Forelimb muscle (tissue), 1 donor: ENCODE measurements around the gene ZIC5. TPM values are rescaled to one million over a fixed set of nuclear protein-coding genes. Genes with fewer than 3 reads are reported as not detected.
"Not testable (repeated sequence)": the region's sequence is repeated elsewhere in the genome, so short reads cannot be mapped to it uniquely, and the experiment has no call there.

Experiments
- DNase-seq: peaks from one replicate; pipeline ENCODE4 v3.0.0-alpha.2; 2013; ENCODE audit warnings: low read depth
- polyA plus RNA-seq: library from polyadenylated mRNA; unstranded; fragments of 120-200 nt; gene quantifications from one replicate; pipeline ENCODE4 v1.2.1, GENCODE V29; 2013; ENCODE audit not compliant: insufficient read length

Gene ZIC5
- polyA plus RNA-seq, 1 donor: not detected

DNA sequence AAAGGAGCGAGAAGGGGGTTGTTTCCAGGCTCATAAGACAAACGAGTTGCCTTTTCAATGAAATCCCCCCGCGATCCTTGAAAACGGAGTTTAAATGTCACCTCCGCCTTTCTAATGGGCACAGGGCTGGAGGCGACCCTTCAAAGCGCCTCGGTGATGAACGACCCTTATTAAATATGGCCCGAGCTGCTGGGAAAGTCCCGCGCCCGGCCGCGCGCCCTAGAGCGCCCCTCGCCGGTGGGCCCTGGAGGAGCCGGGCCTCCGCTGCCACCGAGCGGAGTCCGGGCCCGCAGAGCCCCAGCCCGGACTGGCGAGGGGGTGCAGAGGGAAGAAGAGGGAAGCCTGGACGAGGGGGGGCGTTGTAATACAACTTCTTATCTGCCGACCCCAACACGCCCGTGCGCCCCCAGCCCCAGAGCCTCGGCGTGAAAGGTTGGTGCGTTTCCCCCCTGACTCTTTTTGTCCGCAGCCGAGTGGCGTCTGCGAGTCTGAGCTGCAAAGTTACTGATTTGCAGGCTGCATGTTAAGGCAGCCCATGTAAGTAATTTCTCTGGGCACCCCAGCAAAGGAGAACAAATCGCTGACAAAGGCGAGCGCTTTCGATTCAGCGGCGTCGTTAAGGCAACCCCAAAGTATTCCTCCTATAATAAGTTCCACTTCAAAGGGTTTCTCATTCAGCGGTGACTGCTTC lies 11.9 kb downstream of the ZIC5 start:
- DNase-seq: no peak

DNA sequence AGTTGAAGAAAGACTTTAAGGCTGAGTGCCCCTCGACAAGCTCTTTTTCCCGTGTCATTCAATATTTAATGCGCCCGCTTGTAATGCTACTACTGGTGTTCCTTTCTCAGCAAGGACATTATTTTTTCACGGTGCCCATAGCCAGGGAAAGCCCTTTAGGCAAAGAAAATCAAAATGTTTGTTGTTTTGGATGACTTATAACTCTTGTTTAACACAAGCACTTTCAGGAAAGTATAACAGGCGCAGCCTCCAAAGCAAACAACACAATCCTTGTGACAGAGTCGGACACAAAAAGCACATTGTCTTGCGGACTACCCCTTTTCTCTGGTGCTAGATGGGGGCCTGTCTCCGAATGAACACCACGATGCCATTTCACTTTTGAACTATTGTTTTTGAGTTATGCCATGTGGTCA lies 12.4 kb downstream of the ZIC5 start:
- DNase-seq: no peak

DNA sequence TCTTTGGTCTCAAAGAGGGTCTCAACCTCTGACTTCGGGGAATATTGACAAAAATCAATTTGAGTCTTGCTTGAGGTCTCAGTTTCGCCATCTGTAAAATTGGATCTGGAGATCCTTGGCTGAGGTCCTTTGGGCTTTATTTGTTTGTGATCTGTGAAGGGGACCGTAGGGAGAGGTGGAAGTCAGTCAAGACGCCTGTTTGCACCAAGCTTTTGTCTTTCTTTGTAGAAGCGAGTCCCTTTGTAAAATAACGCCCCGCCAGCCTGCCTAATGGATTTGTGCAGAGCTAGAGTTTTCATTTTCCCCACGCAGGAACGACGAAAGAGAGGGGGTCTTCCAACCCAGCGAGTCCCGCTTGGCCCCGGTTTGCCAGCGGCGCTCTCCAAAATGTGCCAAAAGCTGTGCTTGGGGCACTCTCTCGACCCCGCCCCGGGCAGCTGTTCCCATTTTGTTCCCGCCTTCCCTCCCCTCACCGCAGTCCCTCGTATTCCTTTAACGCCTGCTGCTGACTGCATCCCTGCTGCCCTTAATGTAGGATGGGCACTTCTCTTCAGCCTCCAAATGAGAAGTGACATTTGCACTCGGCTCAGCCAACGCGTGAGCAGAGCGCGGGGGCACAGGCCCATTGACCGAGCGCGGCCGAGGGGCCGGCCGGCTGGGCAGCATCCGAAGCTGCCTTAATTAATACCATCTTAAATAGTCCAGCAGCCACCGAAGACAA lies 13.0 kb downstream of the ZIC5 start:
- no peak for DNase-seq

DNA sequence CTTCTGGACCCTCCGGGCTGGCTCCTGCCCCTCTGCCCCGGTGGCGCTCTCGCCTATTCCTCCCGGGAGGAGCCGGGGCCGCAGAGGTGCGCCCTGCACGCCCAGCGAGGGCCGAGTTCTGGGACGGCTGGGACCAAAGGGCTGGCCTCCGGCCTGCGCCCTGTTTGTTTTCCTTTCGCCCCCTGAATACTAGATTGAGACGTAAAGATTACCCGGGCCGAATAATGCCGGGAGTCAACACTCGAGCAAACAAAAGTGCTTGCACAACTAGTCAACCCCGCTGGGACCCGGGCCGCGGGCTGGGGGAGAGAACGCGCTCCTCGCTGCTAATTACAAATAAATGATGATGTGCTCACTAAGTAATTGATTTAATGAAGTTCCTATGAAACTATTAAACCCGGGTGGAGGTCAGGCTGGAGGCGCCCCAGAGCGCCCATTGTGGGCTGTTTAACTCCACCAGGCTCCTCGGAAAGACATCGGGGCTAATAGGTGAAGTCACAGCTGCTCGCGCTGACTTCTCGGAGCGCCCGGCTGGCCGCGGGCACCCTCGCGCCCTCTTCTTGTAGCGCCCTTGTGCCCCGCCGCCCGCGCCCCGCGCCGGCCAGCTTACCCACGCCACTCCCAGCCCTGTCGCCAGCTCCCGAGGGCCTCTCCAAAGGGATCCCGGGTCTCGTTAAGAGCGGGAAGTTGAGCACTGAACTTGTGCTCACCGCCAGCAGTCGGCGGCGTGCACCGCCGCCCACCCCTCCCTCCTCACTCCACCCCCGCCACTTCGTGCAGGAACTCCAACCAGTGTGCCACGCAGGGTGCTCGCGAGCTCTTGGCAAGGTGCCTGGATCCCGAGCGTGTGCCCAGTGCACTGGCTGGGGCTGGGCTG lies 14.9 kb downstream of the ZIC5 start:
- no peak for DNase-seq

DNA sequence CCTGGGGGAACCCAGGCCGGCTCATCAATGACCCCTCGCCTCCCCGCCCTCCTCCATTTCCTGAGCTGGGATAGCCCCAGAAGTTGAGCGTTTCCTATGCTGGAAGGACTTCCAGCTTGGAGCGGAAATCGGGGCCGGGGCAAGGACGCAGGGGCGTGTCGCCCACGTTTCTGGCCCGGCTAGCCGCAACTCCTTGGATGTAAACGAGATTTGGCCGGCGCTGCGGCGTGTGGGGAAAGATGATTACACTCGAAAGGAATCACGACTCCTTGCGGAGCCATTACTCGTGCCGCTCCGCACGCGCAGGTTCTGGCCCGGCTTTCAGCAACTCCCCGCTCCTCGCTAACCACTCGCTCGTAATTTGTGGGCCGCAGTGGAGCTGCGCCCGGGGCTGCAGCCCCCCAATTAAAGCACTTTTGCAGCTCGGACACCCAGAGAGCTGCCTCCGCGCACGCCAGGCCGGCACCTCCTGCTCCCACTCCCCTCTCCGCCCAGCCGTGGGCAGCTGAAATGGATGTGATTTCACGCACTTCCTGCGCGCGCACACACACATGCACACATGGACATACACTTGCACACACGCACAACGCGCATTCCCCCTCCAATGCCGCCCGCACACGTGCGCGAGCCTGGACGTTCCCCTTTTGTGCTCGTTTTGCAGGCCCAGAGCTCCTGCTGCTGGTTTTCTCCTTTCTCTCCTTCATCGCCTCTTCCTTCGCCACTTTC lies 15.7 kb downstream of the ZIC5 start:
- no peak for DNase-seq

DNA sequence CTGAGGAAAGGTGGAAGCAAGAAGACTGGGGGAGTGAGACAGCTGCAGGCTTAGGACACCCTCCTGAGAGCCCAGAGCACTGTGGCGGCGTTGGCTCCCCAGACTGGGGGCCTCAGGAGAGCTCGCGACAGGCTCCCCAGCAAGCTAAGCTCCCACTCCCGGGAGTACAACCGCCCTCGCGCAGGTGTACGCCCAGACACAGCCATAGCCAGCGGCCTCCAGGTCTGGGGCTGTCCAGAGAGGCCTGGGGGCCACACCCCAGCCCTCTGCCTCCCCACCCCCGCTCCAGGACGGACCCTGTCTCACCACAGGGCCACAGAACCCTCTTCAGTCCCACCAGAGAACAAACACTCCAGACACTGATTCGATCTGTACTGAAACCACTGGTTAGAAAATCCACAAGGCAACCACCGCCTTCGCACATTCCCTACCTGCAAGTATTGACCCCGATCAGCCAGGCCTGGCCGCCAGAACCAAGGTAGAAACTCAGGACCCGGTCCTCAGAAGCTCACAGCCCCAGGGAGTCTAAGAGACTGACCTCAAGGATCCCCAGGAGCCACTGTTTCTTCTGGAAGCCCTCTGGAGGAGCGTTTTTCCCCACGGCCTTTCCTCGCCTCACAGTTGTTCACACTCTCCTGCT lies 16.3 kb downstream of the ZIC5 start:
- DNase-seq: no peak

DNA sequence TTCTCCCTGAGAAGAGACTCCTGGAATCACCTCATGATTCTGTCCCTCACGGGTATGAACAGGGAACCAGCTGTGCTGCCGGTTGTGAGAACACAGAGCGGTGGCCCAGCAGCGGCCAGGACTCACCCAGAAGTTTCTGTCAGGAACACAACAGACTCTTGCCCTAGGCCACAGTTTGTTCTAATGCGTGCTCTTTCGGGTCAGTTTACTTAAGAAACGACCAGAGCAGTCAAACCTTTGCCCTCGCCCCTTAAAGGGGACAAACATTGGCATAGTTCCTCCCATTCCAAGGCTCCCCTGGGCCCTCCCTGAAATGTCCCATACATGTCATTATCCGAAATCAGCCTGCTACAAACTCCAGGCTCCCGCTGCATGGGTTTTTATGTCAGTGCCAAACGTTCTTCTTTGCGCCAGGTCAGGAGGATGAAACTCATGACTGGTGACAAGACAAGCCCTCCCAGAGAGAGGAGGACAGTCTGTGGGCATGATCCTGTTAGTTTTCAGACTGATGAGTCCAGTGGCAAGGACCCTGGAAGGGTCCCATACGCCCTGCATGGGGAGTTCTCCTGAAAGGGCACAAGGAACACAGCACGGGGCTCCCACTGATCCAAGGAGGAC lies 18.3 kb downstream of the ZIC5 start:
- DNase-seq: no peak

DNA sequence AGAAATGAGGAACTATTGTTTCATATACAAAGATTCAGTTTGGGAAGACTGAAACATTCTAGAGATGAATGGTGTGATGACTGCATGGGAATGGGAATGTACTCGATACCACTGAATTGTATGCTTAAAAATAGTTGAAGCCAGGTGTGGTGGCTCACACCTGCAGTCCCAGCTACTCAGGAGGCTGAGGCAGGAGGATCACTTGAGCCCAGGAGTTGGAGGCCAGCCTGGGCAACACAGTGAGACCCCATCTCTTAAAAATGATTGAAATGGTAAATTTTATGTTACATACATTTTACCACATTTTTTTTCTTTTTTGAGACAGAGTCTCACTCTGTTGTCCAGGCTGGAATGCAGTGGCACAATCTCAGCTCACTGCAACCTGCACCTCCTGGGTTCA lies 19.9 kb downstream of the ZIC5 start:
- DNase-seq: not testable (repeated sequence)

DNA sequence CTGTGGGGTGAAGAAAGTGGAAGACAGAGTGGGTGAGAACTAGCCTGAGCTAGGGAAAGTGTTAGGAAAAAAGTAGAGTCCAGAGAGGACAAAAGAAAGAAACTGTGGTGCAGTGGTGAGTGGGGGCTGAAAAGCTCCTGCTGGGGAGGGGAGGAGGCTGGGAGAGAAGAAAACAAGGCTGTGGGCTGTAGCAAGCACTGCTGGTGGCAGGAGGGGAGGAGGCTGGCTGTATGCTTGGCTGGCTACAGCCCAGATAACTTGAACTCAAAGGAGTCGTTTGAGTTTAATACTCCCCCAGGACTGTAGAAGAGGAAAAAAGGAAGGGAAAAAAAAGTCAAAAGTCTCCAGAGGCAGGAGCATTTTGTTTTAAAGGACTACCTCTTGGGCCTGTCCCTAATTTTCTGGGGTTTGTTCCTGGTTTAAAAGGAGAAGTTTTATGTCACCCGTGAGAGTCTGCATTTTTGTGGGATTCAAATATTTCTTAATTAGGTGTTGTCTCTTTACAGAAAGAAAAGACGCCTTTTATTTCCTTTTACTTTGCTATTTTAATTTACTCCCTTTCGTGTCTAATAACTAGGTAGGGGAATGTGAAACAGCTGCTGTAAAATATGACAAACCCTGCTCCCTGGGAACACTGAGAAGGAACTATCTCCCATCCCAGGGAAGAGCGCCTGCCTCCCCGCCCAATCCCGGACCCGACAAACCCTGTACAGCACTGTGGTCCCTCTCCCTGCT lies 21.7 kb downstream of the ZIC5 start:
- DNase-seq: no peak

DNA sequence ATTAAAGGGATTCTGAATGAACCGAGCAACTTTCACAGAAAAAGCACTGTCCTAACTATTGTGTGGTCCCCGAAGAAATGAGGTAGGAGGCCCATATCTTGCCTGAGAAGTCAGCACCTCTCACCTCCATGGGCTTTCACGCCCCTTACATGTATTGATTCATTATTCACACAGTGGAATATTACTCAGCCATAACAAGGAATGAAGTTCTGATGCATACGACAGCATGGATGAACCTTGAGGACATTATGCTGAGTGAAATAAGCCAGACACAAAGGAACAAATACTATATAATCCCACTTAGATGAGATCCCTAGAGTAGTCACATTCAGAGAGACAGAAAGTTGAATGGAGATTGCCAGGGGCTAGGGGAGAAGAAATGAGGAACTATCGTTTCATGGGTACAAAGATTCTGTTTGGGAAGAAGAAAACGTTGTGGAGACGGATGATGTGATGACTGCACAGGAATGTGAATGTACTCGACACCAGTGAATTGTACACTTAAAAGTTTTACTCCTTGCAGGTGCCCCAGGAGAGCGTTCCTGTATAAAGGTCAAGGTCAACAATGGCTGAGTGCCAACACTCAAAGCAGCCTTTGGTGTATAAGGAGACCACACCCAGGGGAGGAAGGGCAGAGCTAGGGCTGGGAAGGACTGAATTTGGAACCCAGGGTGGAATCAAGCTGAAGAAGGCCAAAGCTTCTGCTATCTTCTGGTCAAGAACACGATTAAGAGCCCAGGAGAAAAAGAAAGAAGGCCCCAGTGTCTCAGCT lies 22.5 kb downstream of the ZIC5 start:
- no peak for DNase-seq

DNA sequence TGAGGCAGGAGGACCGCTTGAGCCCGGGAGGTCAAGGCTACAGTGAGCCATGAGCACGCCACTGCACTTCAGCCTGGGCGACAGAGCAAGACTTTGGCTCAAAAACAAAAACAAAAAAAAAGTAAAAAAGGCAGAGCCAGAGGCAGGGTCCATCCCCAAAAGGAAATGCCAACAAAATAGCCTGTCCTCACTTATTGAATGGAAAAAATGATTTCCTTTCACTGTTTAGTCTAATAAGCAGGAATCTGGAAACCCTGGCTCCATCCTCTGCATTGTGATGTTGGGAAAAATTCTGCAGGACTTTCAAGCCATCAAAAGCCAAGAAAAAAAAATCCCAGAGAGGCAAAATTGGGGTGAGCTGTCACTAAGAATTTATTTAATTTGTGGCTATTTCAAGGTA lies 23.2 kb downstream of the ZIC5 start:
- DNase-seq: no peak

DNA sequence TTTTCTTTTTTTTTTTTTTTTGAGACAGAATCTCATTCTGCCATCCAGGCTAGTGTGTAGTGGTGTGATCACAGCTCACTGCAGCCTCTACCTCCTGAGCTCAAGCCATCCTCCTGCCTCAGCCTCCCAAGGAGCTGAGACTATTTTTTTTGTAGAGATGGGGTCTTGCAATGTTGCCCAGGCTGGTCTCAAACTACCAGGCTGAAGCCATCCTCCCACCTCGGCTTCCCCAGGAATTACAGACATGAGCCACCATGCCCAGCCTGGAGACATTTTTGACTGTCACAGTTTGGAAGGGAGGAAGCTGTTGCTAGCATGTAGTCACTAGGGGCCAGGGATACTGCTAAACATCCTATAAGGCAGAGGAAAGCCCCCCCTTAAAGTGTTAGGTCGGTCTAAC lies 23.9 kb downstream of the ZIC5 start:
- no peak for DNase-seq

DNA sequence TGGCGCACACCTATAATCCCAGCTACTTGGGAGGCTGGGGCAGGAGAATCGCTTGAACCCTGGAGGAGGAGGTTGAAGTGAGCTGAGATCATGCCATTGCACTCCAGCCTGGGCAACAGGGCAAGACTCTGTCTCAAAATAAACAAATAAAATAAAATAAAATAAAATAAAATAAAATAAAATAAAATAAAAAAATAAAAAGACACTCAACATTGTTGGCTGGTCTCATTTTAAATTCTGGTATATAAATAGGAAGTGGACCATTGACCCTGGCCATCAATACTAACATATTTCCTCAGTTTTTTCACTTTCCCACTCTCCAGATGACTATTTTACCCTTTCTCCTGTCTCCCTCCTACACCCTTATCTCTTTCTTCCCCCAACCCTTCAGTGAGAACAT lies 26.1 kb downstream of the ZIC5 start:
- DNase-seq: not testable (repeated sequence)

DNA sequence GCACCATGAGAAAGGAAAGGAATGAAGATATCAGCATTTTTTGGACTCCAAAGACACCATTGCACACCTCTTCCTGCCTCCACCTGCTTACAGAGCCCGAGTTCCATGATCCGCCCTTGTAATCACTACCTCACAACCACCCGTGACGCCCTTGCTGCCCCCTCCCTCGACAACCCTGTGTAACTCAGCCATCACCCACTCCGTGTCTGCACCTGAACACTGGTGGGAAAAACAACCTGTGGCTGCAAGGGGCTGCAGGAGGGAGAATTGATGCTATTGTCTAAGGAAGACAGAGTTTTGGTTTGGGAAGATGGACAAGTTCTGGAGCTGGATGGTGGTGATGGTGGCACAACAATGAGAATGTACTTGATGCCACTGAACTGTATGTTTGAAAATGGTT lies 27.0 kb downstream of the ZIC5 start:
- no peak for DNase-seq

DNA sequence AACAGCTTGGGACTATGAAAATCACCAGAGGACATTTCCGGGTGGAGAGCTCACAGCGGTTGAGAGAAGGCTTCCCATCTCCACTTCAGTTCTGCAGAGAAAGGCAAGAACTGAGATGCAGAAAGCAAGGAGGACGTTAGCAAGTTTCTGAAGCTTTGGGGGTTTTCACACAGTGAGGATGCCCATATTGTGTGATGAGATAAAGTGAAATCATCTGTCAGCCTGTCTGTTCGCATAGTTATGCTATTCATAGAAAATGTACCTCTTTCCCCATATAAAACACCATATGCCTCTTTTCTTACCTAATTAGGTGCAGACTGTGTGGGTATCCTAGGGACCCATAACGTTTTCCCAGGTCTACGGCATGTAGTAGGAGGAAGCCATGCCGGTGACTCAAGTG lies 27.5 kb downstream of the ZIC5 start:
- no peak for DNase-seq

DNA sequence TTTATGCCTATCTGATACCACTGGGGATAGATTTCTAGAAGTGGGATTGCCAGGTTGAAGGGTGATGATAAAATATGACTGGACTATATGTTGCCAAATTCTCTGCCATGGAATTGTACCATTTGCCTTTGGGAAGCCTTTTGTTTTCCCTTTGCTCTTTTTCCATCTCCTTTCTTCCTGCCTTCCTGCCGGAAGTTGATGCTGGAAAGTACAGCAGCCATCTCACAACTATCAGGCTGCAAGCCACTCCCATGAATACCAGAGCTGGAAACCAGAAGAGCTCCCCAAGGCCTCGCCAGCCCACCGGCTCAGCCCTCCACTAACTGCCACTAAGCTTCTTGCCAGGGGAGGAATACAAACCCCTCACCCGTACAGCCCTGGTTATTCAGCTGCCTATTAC lies 29.7 kb downstream of the ZIC5 start:
- no peak for DNase-seq

DNA sequence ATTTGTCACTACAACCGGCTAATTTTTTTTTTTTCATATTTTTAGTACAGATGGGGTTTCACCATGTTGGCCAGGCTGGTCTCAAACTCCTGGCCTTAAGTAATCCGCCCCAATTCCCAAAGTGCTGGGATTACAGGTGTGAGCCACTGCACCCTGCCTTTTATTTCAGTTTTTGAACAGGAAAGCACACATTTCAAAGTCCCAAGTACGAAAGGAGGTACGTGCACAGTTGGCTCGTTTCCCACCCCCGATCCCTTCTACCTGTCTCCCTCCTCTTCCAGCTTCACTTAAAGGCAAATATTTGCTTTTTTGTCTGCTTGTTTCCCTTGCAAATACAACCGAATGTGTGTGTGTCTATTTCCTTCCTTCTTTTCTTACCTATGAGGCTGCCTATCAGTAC lies 30.5 kb downstream of the ZIC5 start:
- no peak for DNase-seq

DNA sequence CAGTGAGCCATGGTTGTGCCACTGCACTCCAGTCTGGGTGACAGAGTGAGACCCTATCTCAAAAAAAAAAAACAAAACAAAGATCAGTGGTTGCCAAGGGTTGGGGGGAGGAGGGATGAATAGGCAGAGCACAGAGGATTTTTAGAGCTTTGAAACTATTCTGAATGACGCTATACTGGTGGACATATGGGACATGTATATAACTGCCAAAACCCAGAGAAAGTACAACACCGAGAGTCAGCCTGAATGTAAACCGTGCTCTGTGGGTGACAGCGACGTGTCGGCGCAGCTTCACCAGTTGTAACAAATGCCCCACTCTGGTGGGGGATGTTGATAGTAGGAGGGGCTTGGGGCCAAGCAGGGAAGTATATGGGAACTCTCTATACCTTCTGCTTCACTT lies 32.9 kb downstream of the ZIC5 start:
- no peak for DNase-seq

DNA sequence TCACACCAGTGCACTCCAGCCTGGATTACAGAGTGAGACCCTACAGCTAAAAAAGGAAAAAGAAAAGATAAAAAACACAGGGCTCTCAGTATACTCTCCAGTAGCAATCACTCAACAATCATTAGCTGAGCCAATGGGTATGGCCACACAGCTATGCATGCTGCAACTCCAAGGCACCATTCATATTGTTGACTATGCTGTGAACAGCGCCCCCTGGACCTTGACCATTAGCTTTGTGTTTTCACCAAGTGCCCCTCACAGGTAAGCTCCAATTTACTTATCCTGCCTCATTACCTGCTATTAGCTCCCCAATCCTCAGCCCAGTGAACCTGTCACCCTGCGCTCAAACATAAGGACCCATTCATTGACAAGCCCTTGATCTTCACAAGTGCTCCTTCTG lies 35.8 kb downstream of the ZIC5 start:
- no peak for DNase-seq

DNA sequence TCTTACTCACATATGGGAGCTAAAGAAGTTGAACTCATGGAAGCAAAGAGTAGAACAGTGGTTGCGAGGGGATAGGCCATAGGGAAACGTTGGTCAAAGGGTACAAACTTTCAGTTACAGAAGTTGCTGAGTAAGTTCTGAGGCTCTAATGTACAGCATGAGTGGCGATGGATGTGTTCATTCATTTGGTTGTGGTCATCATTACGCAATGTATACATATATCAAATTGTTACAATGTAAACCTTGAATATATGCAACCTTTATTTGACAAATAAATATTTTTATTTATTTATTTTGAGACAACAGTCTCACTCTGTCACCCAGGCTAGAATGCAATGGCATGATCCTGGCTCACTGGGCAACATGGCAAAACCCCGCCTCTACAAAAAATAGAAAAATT lies 38.7 kb downstream of the ZIC5 start:
- DNase-seq: no peak
